ENCODE results near the gene VMAC. TPM values are rescaled to one million over a fixed set of nuclear protein-coding genes. Genes with fewer than 3 reads are reported as not detected.

VMAC gene
- total and polyA plus RNA-seq, 2 of the 13 experiments (the other 11 are each of a cell fraction or from before 2014, with no cell fraction given) = 2.4 TPM

- peak; percentile 81; the same call in 1 of the 2 replicates for TF ChIP-seq ZHX1 (CRISPR knock-in tag; IDR thresholded peaks at IDR 0.05; ENCODE audit: low read depth)
- no peak for TF ChIP-seq ATF6 (CRISPR knock-in tag; conservative IDR thresholded peaks at IDR 0.05)
- TF ChIP-seq FOXC1 (CRISPR knock-in tag; IDR thresholded peaks at IDR 0.05; ENCODE audit: borderline replicate concordance) = no peak
- peak; percentile 82 for TF ChIP-seq ZBTB33 (CRISPR knock-in tag; IDR thresholded peaks at IDR 0.05)
- TF ChIP-seq ZBTB2 (CRISPR knock-in tag; IDR thresholded peaks at IDR 0.05; ENCODE audit: low read depth) = no peak
- peak; percentile 51; the same call in 1 of the 2 replicates for TF ChIP-seq DRAP1 (CRISPR knock-in tag; IDR thresholded peaks at IDR 0.05)
- TF ChIP-seq ZGPAT (CRISPR knock-in tag; IDR thresholded peaks at IDR 0.05) = peak; percentile 96
- TF ChIP-seq MAFG (CRISPR knock-in tag; IDR thresholded peaks at IDR 0.05) = no peak
- TF ChIP-seq ZNF687 (CRISPR knock-in tag; IDR thresholded peaks at IDR 0.05) = peak; percentile 61
- 0 out of 2 replicates have a peak, but pooled peaks have one; percentile 42 for TF ChIP-seq TOPORS (CRISPR knock-in tag; IDR thresholded peaks at IDR 0.05)
- TF ChIP-seq POLR2A (IDR thresholded peaks at IDR 0.05; ENCODE audit: insufficient read depth in 1 of 2, low read depth in 2 of 2, low read length in 2 of 2) = peak; percentile 55 to 56; a peak in 2 of 4 replicates
- peak; percentile 89 for TF ChIP-seq ARNTL (CRISPR knock-in tag; IDR thresholded peaks at IDR 0.05)
- peak; percentile 82; the same call in 1 of the 2 replicates for TF ChIP-seq ZBTB7B (CRISPR knock-in tag; IDR thresholded peaks at IDR 0.05)
- peak; percentile 68 for TF ChIP-seq ZNF7 (CRISPR knock-in tag; IDR thresholded peaks at IDR 0.05)
- TF ChIP-seq FOXA3 (CRISPR knock-in tag; IDR thresholded peaks at IDR 0.05) = peak; percentile 98
Observed at GRCh38 chr19:5870986-5871394, 33.7 kb upstream of the VMAC start (continued).
